Nephron progenitor cell (in vitro differentiated cells): ENCODE measurements around the gene HIPK2.
A peak's percentile ranks its signal among the peaks of the same experiment; 100 is the strongest.

Experiments
- DNase-seq: peaks from one replicate; pipeline ENCODE4 v3.0.0; 2021
- H3K27ac Mint-ChIP-seq: 2 replicates; pipeline ENCODE4 v1.8.0; 2021; ENCODE audit warnings: mild to moderate bottlenecking, moderate library complexity, mixed read lengths
- H3K27me3 Mint-ChIP-seq: 2 replicates; pipeline ENCODE4 v1.8.0; 2021; ENCODE audit warnings: mild to moderate bottlenecking, low read depth, mixed read lengths; ENCODE audit not compliant: poor library complexity
- H3K36me3 Mint-ChIP-seq: 2 replicates; pipeline ENCODE4 v1.8.0; 2021; ENCODE audit warnings: low read depth, mixed read lengths
- H3K4me1 Mint-ChIP-seq: 2 replicates; pipeline ENCODE4 v1.8.0; 2021; ENCODE audit warnings: mixed read lengths
- H3K4me3 Mint-ChIP-seq: 2 replicates; pipeline ENCODE4 v1.8.0; 2021; ENCODE audit warnings: mild to moderate bottlenecking, moderate library complexity, mixed read lengths
- H3K9me3 Mint-ChIP-seq: 2 replicates; pipeline ENCODE4 v1.8.0; 2021; ENCODE audit warnings: mild to moderate bottlenecking, moderate library complexity, mixed read lengths
- TF ChIP-seq, protein P1 (sequence below): fragments of 200-600 bp; sonication (generic); IDR thresholded peaks from 2 replicates; pipeline ENCODE4 v1.5.0; 2021; ENCODE audit warnings: antibody characterized with exemption

HIPK2 gene

DNA sequence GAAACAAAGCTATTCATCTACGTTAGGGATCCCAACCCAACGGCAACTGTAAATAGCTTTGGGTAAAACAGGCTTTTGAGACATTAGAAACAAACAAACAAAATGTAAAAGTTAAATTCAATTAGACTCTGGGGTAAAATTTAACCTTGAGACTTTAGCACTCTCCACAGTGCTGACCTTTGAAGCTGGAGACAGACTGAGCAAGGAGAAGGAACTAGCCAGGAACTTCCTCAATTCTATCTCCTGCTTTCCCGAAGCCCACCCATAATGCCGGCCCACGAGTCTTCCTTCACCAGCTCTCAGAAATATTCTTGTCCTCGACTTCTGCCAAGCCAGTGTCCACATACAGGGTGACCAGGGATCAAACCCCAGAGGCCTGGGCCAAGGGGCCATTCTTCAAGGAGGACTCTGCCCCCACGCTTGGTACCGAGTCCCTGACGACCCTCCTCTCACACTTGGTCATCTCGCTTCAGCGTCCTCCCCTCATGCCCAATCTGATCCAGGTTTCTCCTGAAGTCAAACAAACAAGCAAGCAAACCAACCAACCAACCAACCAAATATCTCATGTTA lies 114.1 kb downstream of the HIPK2 start:
- peaks cover 52% of the 10 kb centered on the region for H3K4me1 Mint-ChIP-seq
- H3K27ac Mint-ChIP-seq = peak overlapping the region; percentile 75

GRCh38 chr7:139661903-139662302 lies 115.9 kb downstream of the HIPK2 start:
- TF ChIP-seq, protein P1, sequence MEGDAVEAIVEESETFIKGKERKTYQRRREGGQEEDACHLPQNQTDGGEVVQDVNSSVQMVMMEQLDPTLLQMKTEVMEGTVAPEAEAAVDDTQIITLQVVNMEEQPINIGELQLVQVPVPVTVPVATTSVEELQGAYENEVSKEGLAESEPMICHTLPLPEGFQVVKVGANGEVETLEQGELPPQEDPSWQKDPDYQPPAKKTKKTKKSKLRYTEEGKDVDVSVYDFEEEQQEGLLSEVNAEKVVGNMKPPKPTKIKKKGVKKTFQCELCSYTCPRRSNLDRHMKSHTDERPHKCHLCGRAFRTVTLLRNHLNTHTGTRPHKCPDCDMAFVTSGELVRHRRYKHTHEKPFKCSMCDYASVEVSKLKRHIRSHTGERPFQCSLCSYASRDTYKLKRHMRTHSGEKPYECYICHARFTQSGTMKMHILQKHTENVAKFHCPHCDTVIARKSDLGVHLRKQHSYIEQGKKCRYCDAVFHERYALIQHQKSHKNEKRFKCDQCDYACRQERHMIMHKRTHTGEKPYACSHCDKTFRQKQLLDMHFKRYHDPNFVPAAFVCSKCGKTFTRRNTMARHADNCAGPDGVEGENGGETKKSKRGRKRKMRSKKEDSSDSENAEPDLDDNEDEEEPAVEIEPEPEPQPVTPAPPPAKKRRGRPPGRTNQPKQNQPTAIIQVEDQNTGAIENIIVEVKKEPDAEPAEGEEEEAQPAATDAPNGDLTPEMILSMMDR = no peak
- Mint-ChIP-seq H3K4me3 (no peak overlapping the region), H3K27me3 (no peaks in the 10 kb centered on the region), H3K36me3 (peaks cover 24% of the 10 kb centered on the region), H3K9me3 (no peaks in the 10 kb centered on the region), H3K4me1 (peaks cover 65% of the 10 kb centered on the region), H3K27ac (peak overlapping the region; percentile 72)
- no peak for DNase-seq

More for the DNA sequence above, 114.1 kb downstream of the HIPK2 start:
- Mint-ChIP-seq H3K9me3 (no peaks in the 10 kb centered on the region), H3K27me3 (no peaks in the 10 kb centered on the region), H3K36me3 (peaks cover 30% of the 10 kb centered on the region), H3K4me3 (no peak overlapping the region)
- TF ChIP-seq, protein P1 = no peak
- DNase-seq = no peak

- peaks cover 23% of the 10 kb centered on the region for H3K36me3 Mint-ChIP-seq
- peak overlapping the region; percentile 12 for H3K27ac Mint-ChIP-seq
- DNase-seq = no peak
- TF ChIP-seq, protein P1 = no peak
- H3K4me1 Mint-ChIP-seq = peaks cover 73% of the 10 kb centered on the region
- H3K27me3 Mint-ChIP-seq = no peaks in the 10 kb centered on the region
- H3K9me3 Mint-ChIP-seq = no peaks in the 10 kb centered on the region
- no peak overlapping the region for H3K4me3 Mint-ChIP-seq
These were observed 116.8 kb downstream of the HIPK2 start for GRCh38 chr7:139661043-139661440.

DNA sequence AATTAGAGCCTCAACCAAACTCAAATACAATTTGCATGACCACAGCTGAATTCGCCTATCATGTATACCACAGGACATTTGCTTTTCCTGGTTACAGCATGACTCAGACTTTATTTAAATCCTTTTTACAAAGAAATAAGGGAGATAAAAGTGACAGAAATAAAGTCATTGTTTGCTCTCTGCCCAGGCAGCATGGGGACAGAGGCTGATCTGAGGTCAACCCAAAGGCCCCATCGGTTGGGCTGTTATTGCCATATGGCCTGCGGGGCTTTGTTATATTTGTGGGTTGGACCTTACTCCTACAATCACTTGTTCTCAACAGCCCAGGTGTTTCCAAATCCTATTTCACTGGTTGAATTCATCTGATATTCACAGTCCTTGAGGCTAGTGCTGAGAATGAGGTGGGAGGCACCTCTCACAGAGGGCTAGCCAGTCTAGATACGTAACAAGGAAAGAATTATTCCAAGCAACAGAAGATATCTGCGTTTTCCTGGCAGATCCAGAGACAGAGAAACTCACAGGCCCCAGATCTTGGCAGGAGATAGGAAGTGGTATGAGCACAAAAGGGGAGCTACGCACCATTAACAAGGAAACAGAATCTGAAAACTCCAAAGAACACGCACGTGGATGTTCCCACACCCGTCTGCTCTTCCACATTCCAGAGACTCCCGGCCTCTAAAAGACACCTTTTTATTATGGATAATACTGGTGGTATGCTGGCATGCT lies 117.3 kb downstream of the HIPK2 start:
- Mint-ChIP-seq H3K4me1 (peaks cover 78% of the 10 kb centered on the region), H3K27ac (peak overlapping the region; percentile 93), H3K27me3 (no peaks in the 10 kb centered on the region), H3K36me3 (peaks cover 20% of the 10 kb centered on the region), H3K4me3 (no peak overlapping the region), H3K9me3 (no peaks in the 10 kb centered on the region)
- no peak for DNase-seq
- TF ChIP-seq, protein P1 = no peak

DNA sequence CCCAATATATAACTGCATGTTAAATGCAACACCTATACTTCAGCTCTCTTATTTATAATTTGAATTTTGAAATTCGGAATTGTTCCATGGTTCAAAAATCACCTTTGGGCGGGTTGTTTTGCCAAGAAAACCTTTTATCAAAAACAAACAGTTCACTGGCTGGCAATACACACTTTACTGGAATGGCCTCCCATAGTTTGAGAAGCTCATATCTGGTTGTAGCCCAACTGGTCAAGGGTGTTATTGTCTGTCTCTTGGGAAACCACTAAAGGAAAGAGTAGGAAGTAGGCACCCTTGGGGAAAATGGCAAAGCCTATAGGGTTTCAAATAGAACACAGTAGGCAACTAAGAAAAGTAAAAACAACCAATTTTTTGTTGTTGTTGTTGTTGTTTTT lies 117.9 kb downstream of the HIPK2 start:
- no peaks in the 10 kb centered on the region for H3K9me3 Mint-ChIP-seq
- H3K4me1 Mint-ChIP-seq = peaks cover 83% of the 10 kb centered on the region
- no peak overlapping the region for H3K27ac Mint-ChIP-seq
- no peak overlapping the region for H3K4me3 Mint-ChIP-seq
- DNase-seq = no peak
- TF ChIP-seq, protein P1 = no peak
- peaks cover 16% of the 10 kb centered on the region for H3K36me3 Mint-ChIP-seq
- H3K27me3 Mint-ChIP-seq = no peaks in the 10 kb centered on the region
